ENCODE data around the gene PAMR1. TPM values are rescaled to one million over a fixed set of nuclear protein-coding genes. Genes with fewer than 3 reads are reported as not detected.

Gene PAMR1
- total and polyA plus RNA-seq, 9 of the 15 experiments (the other 6 are each of a cell fraction or from before 2014, with no cell fraction given), result not detected

- TF ChIP-seq ZNF79 (CRISPR knock-in tag; IDR thresholded peaks at IDR 0.05; ENCODE audit: low read depth) (no peak), PKNOX1 (IDR thresholded peaks at IDR 0.05) (no peak), FOXA1 (IDR thresholded peaks at IDR 0.05; ENCODE audit: borderline replicate concordance) (no peak), PHB (CRISPR knock-in tag; IDR thresholded peaks at IDR 0.05) (no peak)
Measured at GRCh38 chr11:35543481-35543880, 18.1 kb upstream of the PAMR1 start (continued).

GRCh38 chr11:35541621-35542375 lies 16.4 kb upstream of the PAMR1 start:
- no peak overlapping the region for H3K9ac ChIP-seq (ENCODE audit: insufficient read depth in 1 of 2, low read depth in 2 of 2, low read length in 2 of 2)
- no peak for FAIRE-seq
- H3K4me2 ChIP-seq (ENCODE audit: insufficient read depth, low read length), result no peak overlapping the region
- TF ChIP-seq KDM2B (CRISPR knock-in tag; IDR thresholded peaks at IDR 0.05), result no peak
- TF ChIP-seq TFE3 (CRISPR knock-in tag; IDR thresholded peaks at IDR 0.05), result peak; percentile 18; the same call in 1 of the 2 replicates
- WGBS (ENCODE audit: insufficient coverage, low coverage, missing lambda C conversion rate), result 0% methylated on average over 4 of the region's 4 CpGs
- CTCF ChIA-PET (ENCODE audit: low intra/inter-chr PET ratio), result no interaction called here
- peaks cover 0 to 10% of the 10 kb centered on the region in 2 experiments; a peak in 3 of 5 replicates for H3K27me3 ChIP-seq (ENCODE audit: control insufficient read depth in 2 of 2, insufficient read depth in 2 of 2, low read length in 2 of 2)
- POLR2A ChIA-PET, result interaction anchor here (0.6 kb wide), 1 partner anchor 240 kb away, joined by 3 read pairs; no protein-coding TSS in a partner anchor
- no TSS peak for BruUV-seq (replicated peaks)
- no peaks in the 10 kb centered on the region for H3K4me1 ChIP-seq (replicated peaks in 1 of 2; ENCODE audit: control insufficient read depth in 2 of 2, insufficient read depth in 2 of 2, low read length in 2 of 2)
- no peak for DNase-seq (ENCODE audit: extremely low read depth in 1 of 4, low spot score in 3 of 4)
- ATAC-seq, result no peak
- H3K27ac ChIP-seq (ENCODE audit: extremely low read depth, low read depth, low read length), result no peak overlapping the region
- no peak overlapping the region for H2AFZ ChIP-seq (ENCODE audit: low read depth, low read length)
- H3K36me3 ChIP-seq (ENCODE audit: control insufficient read depth, insufficient read depth, low read length), result no peaks in the 10 kb centered on the region
- H3K9me1 ChIP-seq (ENCODE audit: control insufficient read depth, insufficient read depth, low read length), result no peaks in the 10 kb centered on the region
- no peaks in the 10 kb centered on the region for H3K79me2 ChIP-seq (ENCODE audit: control insufficient read depth, insufficient read depth, low read length)
- H4K20me1 ChIP-seq (replicated peaks; ENCODE audit: control insufficient read depth, insufficient read depth, low read length), result no peaks in the 10 kb centered on the region
- intact Hi-C loops (cut with micrococcal nuclease), result no loop called here
- in situ Hi-C loops (cut with MboI), result no loop called here
- H3K4me3 ChIP-seq, result no peak overlapping the region
- no peaks in the 10 kb centered on the region for H3K9me3 ChIP-seq (replicated peaks; ENCODE audit: control insufficient read depth, insufficient read depth, low read depth, low read length)

Measured in K562 (cell line).